Lower lobe of right lung (tissue), 2 donors: ENCODE data around the gene AOPEP. TPM values are rescaled to one million over a fixed set of nuclear protein-coding genes. Genes with fewer than 3 reads are reported as not detected.

Source experiments
- ATAC-seq, 2 donors: fragments of 200-7000 bp; cut with Tn5 transposase; one replicate each; pipeline ENCODE4 v1.9.1; 2020 to 2022; ENCODE audit warnings: mild to moderate bottlenecking in 2 of 2, moderate library complexity in 2 of 2
- DNase-seq: peaks from one replicate; pipeline ENCODE4 v3.0.0-alpha.2; 2020
- H3K27ac ChIP-seq: fragments of 200-600 bp; one replicate; pipeline ENCODE4 v1.8.0; 2022
- H3K27me3 ChIP-seq: fragments of 200-600 bp; one replicate; pipeline ENCODE4 v1.8.0; 2022; ENCODE audit warnings: low read depth
- H3K36me3 ChIP-seq: fragments of 200-600 bp; one replicate; pipeline ENCODE4 v1.8.0; 2022; ENCODE audit warnings: mild to moderate bottlenecking
- H3K4me1 ChIP-seq: fragments of 200-600 bp; one replicate; pipeline ENCODE4 v1.8.0; 2022
- H3K4me3 ChIP-seq: fragments of 200-600 bp; one replicate; pipeline ENCODE4 v1.8.0; 2022; ENCODE audit warnings: mild to moderate bottlenecking
- H3K9me3 ChIP-seq: fragments of 200-600 bp; one replicate; pipeline ENCODE4 v1.8.0; 2022
- intact Hi-C: fragments of 100-400 bp; cut with DNase I; formaldehyde crosslinking; loops from one replicate; pipeline ENCODE4 v1.11.0; 2022
- total RNA-seq: library from RNA; stranded (reverse); fragmentation: NEBNext Ultra II Directional; extraction: Animal tissue kit (Norgen Biotek cat#: 25700); gene quantifications from one replicate; pipeline ENCODE4 v1.2.1, GENCODE V29; 2021
- TF ChIP-seq, protein P1 (sequence below): fragments of 200-600 bp; IDR thresholded peaks from one replicate; pipeline ENCODE4 v1.8.0; 2022; ENCODE audit warnings: antibody characterized with exemption, mild to moderate bottlenecking
- donor health status: DM: no; HTN: yes; CAD: no; lungs with severe emphysema.

The AOPEP gene
- total RNA-seq, 1 donor from 2014 or later, result 63.7 TPM

DNA sequence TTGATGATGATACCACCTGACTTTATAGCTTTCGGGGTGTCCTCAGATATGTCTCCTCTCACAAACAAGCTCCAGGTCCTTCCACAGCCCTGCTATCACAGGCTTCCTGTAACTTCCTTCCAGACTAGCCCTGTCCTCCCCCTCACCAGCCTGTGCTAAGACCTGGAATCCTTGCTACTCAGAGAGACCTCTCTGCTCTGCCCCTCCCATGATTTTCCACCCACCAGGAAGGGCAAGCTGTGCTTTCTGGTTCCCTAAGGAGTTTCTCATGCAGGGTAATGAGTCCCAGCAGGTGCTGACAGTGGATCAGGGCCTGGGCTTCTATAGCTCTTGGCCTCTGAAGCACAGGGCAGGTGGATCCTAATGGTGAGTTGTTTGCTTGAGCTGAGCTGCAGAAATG lies 86.9 kb downstream of the AOPEP start:
- no peak overlapping the region for H3K4me3 ChIP-seq
- H3K27me3 ChIP-seq, result no peaks in the 10 kb centered on the region
- TF ChIP-seq, protein P1, sequence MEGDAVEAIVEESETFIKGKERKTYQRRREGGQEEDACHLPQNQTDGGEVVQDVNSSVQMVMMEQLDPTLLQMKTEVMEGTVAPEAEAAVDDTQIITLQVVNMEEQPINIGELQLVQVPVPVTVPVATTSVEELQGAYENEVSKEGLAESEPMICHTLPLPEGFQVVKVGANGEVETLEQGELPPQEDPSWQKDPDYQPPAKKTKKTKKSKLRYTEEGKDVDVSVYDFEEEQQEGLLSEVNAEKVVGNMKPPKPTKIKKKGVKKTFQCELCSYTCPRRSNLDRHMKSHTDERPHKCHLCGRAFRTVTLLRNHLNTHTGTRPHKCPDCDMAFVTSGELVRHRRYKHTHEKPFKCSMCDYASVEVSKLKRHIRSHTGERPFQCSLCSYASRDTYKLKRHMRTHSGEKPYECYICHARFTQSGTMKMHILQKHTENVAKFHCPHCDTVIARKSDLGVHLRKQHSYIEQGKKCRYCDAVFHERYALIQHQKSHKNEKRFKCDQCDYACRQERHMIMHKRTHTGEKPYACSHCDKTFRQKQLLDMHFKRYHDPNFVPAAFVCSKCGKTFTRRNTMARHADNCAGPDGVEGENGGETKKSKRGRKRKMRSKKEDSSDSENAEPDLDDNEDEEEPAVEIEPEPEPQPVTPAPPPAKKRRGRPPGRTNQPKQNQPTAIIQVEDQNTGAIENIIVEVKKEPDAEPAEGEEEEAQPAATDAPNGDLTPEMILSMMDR, result no peak
- peaks cover 4% of the 10 kb centered on the region for H3K4me1 ChIP-seq
- H3K27ac ChIP-seq, result peak overlapping the region; percentile 11
- H3K9me3 ChIP-seq, result no peaks in the 10 kb centered on the region
- no peaks in the 10 kb centered on the region for H3K36me3 ChIP-seq
- intact Hi-C loops, result no loop called here
- ATAC-seq, result peak in 1 of 2 donors; percentile 13
- no peak for DNase-seq

DNA sequence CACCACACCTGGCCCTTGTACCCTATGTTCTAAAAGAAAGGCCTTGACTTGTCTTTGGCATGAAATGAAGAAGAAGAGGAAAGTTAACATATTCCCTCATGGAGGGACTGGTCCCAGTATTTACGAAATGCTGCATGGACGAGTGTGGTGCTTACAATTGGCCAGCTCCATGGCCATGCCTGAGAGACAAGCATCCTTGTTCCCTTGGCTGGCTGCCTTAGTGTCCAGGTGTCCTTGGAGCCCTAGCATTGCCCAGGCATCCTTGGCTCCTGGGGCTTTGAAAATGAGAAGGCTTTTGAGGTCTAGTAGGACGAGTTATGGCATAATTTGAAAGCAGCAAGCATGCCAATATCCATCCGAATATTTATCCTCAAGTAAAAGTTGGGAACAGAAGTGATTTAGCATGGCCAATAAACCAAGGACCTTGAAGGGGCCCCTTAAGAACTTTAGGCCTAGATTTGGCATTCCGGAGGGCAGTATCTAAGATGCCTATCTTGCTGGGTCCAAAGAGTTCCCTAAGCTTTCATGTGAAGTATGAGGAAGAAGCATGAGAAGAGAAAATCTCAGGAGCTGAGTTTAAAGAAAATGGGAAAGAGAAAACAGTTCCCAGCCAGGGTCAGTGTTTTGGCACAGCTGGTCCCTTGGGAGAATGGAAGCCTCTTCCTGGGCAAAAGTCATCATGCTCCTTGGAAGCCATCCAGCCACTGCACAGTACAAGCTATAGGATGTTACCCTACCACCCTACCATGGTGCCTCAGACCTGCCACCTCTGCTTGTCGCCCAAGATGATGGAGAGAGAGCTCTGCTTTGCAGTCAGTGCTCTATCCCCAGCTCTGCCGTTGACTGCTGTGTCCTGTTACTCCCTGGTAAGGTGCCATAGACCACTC lies 91.0 kb downstream of the AOPEP start:
- TF ChIP-seq, protein P1, result no peak
- intact Hi-C loops, result no loop called here

DNA sequence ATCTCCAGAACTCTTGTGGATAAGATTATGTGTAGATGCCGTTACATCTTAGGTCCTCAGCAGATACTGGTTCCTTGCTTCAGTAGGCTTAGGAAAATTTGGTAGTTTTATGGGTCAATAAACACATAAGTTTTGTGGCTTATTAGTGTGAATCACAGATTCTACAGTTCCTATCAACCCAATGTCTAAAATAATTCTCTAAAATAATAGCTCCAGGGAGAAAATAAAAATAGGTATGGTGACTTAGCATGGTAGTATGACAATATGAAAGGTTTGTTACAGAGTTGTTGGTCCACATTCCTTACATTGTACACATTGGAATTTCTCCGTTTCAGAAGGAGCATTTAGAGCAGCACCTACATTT lies 91.7 kb downstream of the AOPEP start:
- intact Hi-C loops, result no loop called here
- H3K36me3 ChIP-seq, result no peaks in the 10 kb centered on the region
- no peak for DNase-seq
- H3K27me3 ChIP-seq, result no peaks in the 10 kb centered on the region
- peak in 1 of 2 donors; percentile 70 for ATAC-seq
- no peaks in the 10 kb centered on the region for H3K9me3 ChIP-seq
- peaks cover 8% of the 10 kb centered on the region for H3K4me1 ChIP-seq
- TF ChIP-seq, protein P1, result no peak
- no peak overlapping the region for H3K4me3 ChIP-seq
- H3K27ac ChIP-seq, result peak overlapping the region; percentile 74

More for the DNA sequence above, 91.0 kb downstream of the AOPEP start:
- no peaks in the 10 kb centered on the region for H3K27me3 ChIP-seq
- no peaks in the 10 kb centered on the region for H3K9me3 ChIP-seq
- H3K36me3 ChIP-seq, result no peaks in the 10 kb centered on the region
- no peak overlapping the region for H3K4me3 ChIP-seq
- no peak for ATAC-seq
- H3K4me1 ChIP-seq, result peaks cover 8% of the 10 kb centered on the region
- DNase-seq, result no peak
- peak overlapping the region; percentile 74 for H3K27ac ChIP-seq

DNA sequence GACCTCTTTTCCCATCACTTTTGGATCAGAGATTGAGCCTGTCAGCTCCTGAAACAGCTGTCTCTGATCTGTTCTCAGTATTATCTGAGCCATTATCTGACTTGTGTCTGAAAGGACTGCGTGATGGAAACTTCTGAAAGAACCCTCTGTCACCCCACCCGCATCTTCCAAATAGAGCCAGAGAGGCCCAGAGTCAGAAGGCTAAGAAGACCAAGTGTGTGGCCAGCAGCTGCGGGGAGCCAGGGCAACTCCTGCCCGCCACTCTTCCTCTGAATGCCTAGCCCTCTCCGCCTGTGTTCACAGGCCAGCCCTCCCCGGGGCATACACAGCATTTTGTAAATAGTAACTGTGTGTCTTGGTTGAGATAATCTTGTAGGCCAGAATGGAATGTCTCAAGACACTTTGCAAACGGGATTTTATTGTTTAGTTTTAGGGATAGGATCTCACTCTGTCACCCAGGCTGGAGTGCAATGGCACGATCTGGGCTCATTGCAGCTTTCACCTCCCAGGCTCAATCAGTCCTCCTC lies 92.7 kb downstream of the AOPEP start:
- TF ChIP-seq, protein P1, result no peak
- intact Hi-C loops, result no loop called here

DNA sequence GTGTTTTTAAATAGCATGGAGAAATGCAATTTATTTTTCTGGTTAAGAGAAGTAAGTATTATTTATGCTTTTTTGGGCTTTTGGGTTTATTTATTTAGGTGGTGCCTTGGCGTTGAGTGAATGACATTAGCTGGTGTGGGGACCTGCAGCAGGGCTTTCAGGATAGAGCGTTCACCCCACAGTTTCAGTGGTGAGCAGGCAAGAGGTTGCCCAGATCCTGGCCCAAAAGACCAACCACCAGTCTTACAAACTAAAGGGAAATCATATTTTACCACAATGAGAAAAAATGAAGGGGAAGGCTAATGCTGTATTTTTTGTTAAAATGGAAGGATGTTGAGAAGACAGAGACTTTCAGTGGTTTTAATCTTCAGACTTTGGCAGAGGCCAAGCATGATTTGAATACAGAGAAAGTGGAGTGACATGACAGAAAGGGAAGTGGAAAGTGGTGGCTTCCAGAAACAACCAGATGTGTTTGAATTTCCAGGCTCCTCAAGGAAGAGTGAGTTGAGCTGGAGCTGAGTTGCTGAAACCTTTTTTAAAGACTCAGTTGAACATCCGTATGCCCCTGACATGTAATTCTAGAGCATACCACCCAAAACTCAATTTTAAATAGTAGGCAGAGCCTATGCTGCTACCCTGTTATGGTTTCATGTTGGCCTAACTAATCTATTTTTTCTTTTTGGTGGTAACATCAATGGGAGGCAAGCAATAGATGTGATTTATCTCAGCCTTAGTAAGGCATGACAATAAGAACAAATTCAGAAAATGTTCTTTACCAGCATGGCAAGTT lies 94.8 kb downstream of the AOPEP start:
- H3K27ac ChIP-seq, result no peak overlapping the region
- intact Hi-C loops, result no loop called here
- ATAC-seq (no peak), DNase-seq (no peak)
- peaks cover 8% of the 10 kb centered on the region for H3K4me1 ChIP-seq
- no peak overlapping the region for H3K4me3 ChIP-seq
- TF ChIP-seq, protein P1, result no peak
- no peaks in the 10 kb centered on the region for H3K27me3 ChIP-seq
- no peaks in the 10 kb centered on the region for H3K36me3 ChIP-seq
- H3K9me3 ChIP-seq, result no peaks in the 10 kb centered on the region

More for the DNA sequence above, 92.7 kb downstream of the AOPEP start:
- Histone ChIP-seq H3K27ac (peak overlapping the region; percentile 74), H3K36me3 (no peaks in the 10 kb centered on the region), H3K9me3 (no peaks in the 10 kb centered on the region), H3K4me3 (no peak overlapping the region), H3K27me3 (no peaks in the 10 kb centered on the region), H3K4me1 (peaks cover 8% of the 10 kb centered on the region)
- peak; percentile 78 to 87 for ATAC-seq
- DNase-seq, result no peak
